Uterus (tissue), 4 donors: ENCODE measurements around the gene AAGAB. TPM values are rescaled to one million over a fixed set of nuclear protein-coding genes. Genes with fewer than 3 reads are reported as not detected.
"Not testable (repeated sequence)": the region's sequence is repeated elsewhere in the genome, so short reads cannot be mapped to it uniquely, and the experiment has no call there.

Experiments used
- DNase-seq, 2 donors: peaks; one replicate each; pipeline ENCODE4 v3.0.0-alpha.2; 2019 to 2020
- H3K27ac ChIP-seq, 2 donors: fragments of 200-600 bp; sonication (generic); 1 replicate in 1 of 2; 2 replicates in 1 of 2; pipeline ENCODE4 v1.5.1; 2016 to 2018
- H3K27me3 ChIP-seq, 2 donors: fragments of 200-600 bp; sonication (generic); one replicate each; pipeline ENCODE4 v1.5.1; 2018 to 2019; ENCODE audit warnings: control low read depth in 1 of 2
- H3K36me3 ChIP-seq, 2 donors: fragments of 200-600 bp; sonication (generic); one replicate each; pipeline ENCODE4 v1.5.1; 2019; ENCODE audit warnings: control low read depth in 1 of 2
- H3K4me1 ChIP-seq, 2 donors: fragments of 200-600 bp; sonication (generic); one replicate each; pipeline ENCODE4 v1.5.1; 2018 to 2019; ENCODE audit warnings: control low read depth in 1 of 2
- H3K4me3 ChIP-seq, 2 donors: fragments of 200-600 bp; sonication (generic); 1 replicate in 1 of 2; 2 replicates in 1 of 2; pipeline ENCODE4 v1.5.1; 2018 to 2019; ENCODE audit warnings: mild to moderate bottlenecking in 1 of 2
- H3K9me3 ChIP-seq, 2 donors: fragments of 200-600 bp; sonication (generic); one replicate each; pipeline ENCODE4 v1.5.1; 2019; ENCODE audit warnings: control low read depth in 1 of 2
- POLR2A ChIP-seq, 2 donors: fragments of 450-650 bp; IDR thresholded peaks; one replicate each; pipeline ENCODE4 v1.6.1; 2016; ENCODE audit warnings: antibody characterized with exemption in 2 of 2, mild to moderate bottlenecking in 1 of 2, moderate library complexity in 1 of 2
- intact Hi-C: fragments of 100-400 bp; cut with DNase I; formaldehyde crosslinking; loops from one replicate; pipeline ENCODE4 v1.15.1; 2023; ENCODE audit warnings: low total_unique reads
- total RNA-seq, 4 donors: library from RNA; depleted of rRNA in 3 of 4; stranded (reverse); fragments of >200 nt in 3 of 4; gene quantifications; one replicate each; pipeline versions ENCODE4 v1.1.0 to v1.2.4, GENCODE V29; 2014 to 2023
- TF ChIP-seq, protein P1 (sequence below), 4 experiments: fragments of 200-600 bp in 2 of 4; fragments of 450-650 bp in 2 of 4; sonication (generic) in 2 of 4; IDR thresholded peaks; one replicate each; pipeline ENCODE4 v1.5.1; 2016 to 2019; ENCODE audit warnings: antibody characterized with exemption in 4 of 4, mild to moderate bottlenecking in 2 of 4, moderate library complexity in 1 of 4
- donor health status: DM: yes; HTN: yes; CAD: no.

AAGAB gene
- total RNA-seq, 4 donors from 2014 or later, result 25.5 to 44.8 (median 39.4) TPM

DNA sequence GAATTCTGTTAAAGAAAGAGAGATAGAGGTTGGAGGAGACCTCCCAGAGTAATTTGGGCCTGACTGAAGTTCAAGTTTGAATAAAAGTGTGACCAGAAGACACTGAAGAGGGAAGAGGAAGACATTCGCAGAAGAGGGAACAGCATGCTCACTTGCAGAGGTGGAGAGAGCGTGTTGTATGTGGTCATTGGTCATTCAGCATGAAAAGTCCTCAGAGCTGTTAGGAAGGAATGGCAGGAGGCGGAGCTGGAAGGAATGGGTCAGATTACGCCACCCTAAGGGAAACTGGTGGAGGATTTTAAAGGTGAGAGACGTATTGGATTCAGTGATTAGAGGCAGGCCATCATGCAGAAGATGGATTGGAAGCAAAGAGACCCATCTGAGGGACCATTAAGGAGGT, 41.7 kb upstream of the AAGAB start:
- Histone ChIP-seq H3K9me3 (no peaks in the 10 kb centered on the region), H3K4me1 (no peaks in the 10 kb centered on the region), H3K36me3 (no peaks in the 10 kb centered on the region), H3K27ac (no peak overlapping the region), H3K4me3 (no peak overlapping the region), H3K27me3 (no peaks in the 10 kb centered on the region)
- TF ChIP-seq POLR2A (IDR thresholded peaks at IDR 0.05), result no peak
- TF ChIP-seq, protein P1, sequence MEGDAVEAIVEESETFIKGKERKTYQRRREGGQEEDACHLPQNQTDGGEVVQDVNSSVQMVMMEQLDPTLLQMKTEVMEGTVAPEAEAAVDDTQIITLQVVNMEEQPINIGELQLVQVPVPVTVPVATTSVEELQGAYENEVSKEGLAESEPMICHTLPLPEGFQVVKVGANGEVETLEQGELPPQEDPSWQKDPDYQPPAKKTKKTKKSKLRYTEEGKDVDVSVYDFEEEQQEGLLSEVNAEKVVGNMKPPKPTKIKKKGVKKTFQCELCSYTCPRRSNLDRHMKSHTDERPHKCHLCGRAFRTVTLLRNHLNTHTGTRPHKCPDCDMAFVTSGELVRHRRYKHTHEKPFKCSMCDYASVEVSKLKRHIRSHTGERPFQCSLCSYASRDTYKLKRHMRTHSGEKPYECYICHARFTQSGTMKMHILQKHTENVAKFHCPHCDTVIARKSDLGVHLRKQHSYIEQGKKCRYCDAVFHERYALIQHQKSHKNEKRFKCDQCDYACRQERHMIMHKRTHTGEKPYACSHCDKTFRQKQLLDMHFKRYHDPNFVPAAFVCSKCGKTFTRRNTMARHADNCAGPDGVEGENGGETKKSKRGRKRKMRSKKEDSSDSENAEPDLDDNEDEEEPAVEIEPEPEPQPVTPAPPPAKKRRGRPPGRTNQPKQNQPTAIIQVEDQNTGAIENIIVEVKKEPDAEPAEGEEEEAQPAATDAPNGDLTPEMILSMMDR (IDR thresholded peaks at IDR 0.05), result no peak
- DNase-seq, result no peak
- intact Hi-C loops, result no loop called here

DNA sequence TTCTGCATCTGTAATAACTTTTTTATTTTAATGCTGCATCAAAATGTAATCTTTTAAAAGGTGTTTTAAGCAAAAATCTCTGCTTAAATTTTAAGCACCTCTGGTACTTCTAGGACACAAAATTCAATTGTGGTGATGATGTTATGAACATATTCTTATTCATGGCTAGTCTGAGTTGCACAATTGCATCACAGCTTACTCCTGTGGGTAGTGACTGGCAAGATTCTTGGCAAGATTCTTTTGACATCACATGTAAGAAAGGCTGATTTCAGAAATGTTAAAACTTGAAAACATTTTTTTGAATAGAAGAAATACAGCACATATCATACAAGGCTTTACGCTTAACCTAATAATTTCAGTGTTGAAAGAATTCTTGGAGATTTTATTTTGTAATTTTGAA, 35.9 kb upstream of the AAGAB start:
- Histone ChIP-seq H3K9me3 (peaks cover 0 to 5% of the 10 kb centered on the region in 2 donors), H3K27ac (no peak overlapping the region), H3K4me1 (no peaks in the 10 kb centered on the region), H3K36me3 (no peaks in the 10 kb centered on the region), H3K27me3 (no peaks in the 10 kb centered on the region), H3K4me3 (no peak overlapping the region)
- TF ChIP-seq POLR2A (IDR thresholded peaks at IDR 0.05), result no peak
- TF ChIP-seq, protein P1 (IDR thresholded peaks at IDR 0.05), result no peak
- DNase-seq, result no peak
- intact Hi-C loops, result no loop called here

DNA sequence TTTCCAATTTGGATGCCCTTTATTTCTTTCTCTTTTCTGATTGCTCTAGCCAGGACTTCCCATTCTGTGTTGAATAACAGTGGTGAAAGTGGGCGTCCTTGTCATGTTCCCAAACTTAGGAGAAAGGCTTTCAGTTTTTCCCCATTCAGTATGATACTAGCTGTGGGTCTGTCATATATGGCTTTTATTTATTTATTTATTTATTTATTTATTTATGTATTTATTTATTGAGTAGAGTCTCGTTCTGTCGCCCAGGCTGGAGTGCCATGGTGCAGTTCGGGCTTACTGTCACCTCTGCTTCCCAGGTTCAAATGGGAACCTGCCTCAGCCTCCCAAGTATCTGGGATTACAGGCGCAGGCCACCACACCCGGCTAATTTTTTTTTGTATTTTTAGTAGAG, 31.9 kb upstream of the AAGAB start:
- H3K9me3 ChIP-seq, H3K36me3 ChIP-seq, intact Hi-C loops, H3K27ac ChIP-seq, H3K27me3 ChIP-seq, H3K4me1 ChIP-seq, DNase-seq, H3K4me3 ChIP-seq: not testable (repeated sequence)

DNA sequence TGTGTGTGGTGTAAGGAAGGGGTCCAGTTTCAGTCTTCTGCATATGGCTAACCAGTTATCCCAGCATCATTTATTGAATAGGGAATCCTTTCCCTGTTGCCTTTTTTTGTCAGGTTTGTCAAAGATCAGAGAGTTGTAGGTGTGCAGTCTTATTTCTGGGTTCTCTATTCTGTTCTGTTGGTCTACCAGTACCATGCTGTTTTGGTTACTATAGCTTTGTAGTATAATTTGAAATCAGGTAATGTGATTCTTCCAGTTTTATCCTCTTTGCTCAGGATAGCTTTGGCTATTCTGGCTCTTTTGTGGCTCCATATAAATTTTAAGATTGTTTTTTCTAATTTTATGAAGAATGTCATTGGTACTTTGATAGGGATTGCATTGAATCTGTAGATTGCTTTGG, 31.2 kb upstream of the AAGAB start:
- H3K4me1 ChIP-seq, DNase-seq, H3K4me3 ChIP-seq, intact Hi-C loops, H3K27ac ChIP-seq, H3K36me3 ChIP-seq, H3K27me3 ChIP-seq, H3K9me3 ChIP-seq: not testable (repeated sequence)

DNA sequence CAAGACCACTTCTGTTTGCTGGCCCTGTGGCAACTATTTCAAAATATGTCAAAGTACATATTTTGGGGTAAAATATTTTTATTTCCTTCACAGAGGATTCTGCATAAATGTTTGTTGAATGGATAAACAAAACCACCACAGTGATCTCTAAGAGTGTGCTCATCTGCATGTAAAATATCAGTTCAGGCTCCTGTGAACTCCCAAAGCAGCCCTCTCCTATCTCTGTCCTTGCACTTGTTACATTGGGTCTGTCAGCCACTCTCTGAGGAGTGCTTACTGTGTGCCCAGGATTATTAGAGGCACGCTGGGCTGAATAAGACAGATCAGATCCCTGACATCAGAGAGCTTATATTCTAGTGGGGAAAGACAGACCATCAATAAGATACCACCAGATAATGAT, 27.3 kb upstream of the AAGAB start:
- Histone ChIP-seq H3K27ac (no peak overlapping the region), H3K27me3 (no peaks in the 10 kb centered on the region), H3K9me3 (peaks cover 0 to 5% of the 10 kb centered on the region in 2 donors), H3K4me3 (no peak overlapping the region), H3K36me3 (no peaks in the 10 kb centered on the region), H3K4me1 (no peaks in the 10 kb centered on the region)
- intact Hi-C loops, result no loop called here
- TF ChIP-seq POLR2A (IDR thresholded peaks at IDR 0.05), result no peak
- TF ChIP-seq, protein P1 (IDR thresholded peaks at IDR 0.05), result no peak
- DNase-seq, result no peak

DNA sequence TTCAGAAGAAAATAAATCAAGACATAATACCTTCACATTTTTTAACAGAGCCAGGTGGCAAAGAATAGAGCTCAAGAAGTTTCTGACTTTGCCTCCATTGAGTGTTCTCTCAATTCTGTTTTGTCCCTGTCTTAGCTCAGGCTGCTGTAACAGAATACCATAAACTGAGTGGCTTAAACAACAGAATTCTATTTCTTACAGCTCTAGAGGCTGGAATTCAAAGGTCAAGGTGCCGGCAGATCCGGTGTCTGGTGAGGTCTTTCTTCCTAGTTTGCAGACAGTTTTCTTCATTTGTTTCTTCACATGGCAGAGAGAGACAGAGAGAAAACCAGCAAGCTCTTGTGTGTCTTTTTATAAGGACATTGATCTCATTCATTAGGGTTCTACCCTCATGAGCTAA, 25.8 kb upstream of the AAGAB start:
- no peak for DNase-seq
- intact Hi-C loops, result no loop called here

More for the DNA sequence above, 25.8 kb upstream of the AAGAB start:
- no peak overlapping the region for H3K4me3 ChIP-seq
- TF ChIP-seq, protein P1 (IDR thresholded peaks at IDR 0.05), result no peak
- TF ChIP-seq POLR2A (IDR thresholded peaks at IDR 0.05), result no peak
- no peaks in the 10 kb centered on the region for H3K4me1 ChIP-seq
- H3K27ac ChIP-seq, result no peak overlapping the region
- H3K27me3 ChIP-seq, result no peaks in the 10 kb centered on the region
- no peaks in the 10 kb centered on the region for H3K36me3 ChIP-seq
- no peaks in the 10 kb centered on the region for H3K9me3 ChIP-seq
